Body of pancreas (tissue), 4 donors: ENCODE results near the gene LIN52. TPM values are rescaled to one million over a fixed set of nuclear protein-coding genes. Genes with fewer than 3 reads are reported as not detected.

Experiments
- ATAC-seq: fragments of 150-250 bp; one replicate; pipeline ENCODE4 v1.9.1; 2016
- DNase-seq, 4 donors: peaks; one replicate each; pipeline ENCODE4 v3.0.0-alpha.2; 2019
- H3K27ac ChIP-seq, 4 donors: fragments of 200-600 bp; sonication (generic); 1 replicate in 3 of 4; 2 replicates in 1 of 4; pipeline versions ENCODE4 v1.5.1 to v1.6.1; 2016 to 2019; ENCODE audit warnings: mild to moderate bottlenecking in 1 of 4, mixed read lengths in 1 of 4, moderate library complexity in 1 of 4
- H3K27me3 ChIP-seq, 2 donors: fragments of 200-600 bp; sonication (generic); one replicate each; pipeline ENCODE4 v1.6.0; 2016; ENCODE audit warnings: mild to moderate bottlenecking in 1 of 2
- H3K36me3 ChIP-seq, 2 donors: fragments of 200-600 bp; sonication (generic); replicated peaks in 1 of 2; 2 replicates each; pipeline ENCODE4 v1.5.1; 2016; ENCODE audit warnings: low read depth in 2 of 2; ENCODE audit not compliant: insufficient read depth in 1 of 2
- H3K4me1 ChIP-seq: fragments of 200-600 bp; sonication (generic); one replicate; pipeline ENCODE4 v1.6.0; 2016
- H3K4me3 ChIP-seq, 2 donors: fragments of 200-600 bp; sonication (generic); 1 replicate in 1 of 2; 2 replicates in 1 of 2; pipeline ENCODE4 v1.5.1; 2016 to 2019
- H3K9me3 ChIP-seq, 3 donors: fragments of 200-600 bp; sonication (generic); 1 replicate in 2 of 3; 2 replicates in 1 of 3; pipeline ENCODE4 v1.5.1; 2016
- CTCF ChIP-seq, 7 experiments: fragments of 450-650 bp in 4 of 7; fragments of 200-600 bp in 3 of 7; sonication (generic) in 3 of 7; IDR thresholded peaks; one replicate each; pipeline ENCODE4 v1.5.1; 2016 to 2019; ENCODE audit warnings: antibody characterized with exemption in 7 of 7
- POLR2A ChIP-seq, 3 donors: fragments of 450-650 bp; IDR thresholded peaks; one replicate each; pipeline ENCODE4 v1.6.1; 2016; ENCODE audit warnings: antibody characterized with exemption in 3 of 3, mild to moderate bottlenecking in 2 of 3
- WGBS, 2 donors: methylation state at CpG; one replicate each; pipeline ENCODE4 v1.1.5; 2017; 5-methylcytosine and 5-hydroxymethylcytosine counted together
- intact Hi-C: fragments of 100-400 bp; cut with DNase I; formaldehyde crosslinking; loops from one replicate; pipeline ENCODE4 v1.15.1; 2023
- total RNA-seq, 2 donors: library from RNA; depleted of rRNA; stranded (reverse); fragments of >200 nt; gene quantifications; one replicate each; pipeline ENCODE4 v1.1.0, GENCODE V29; 2016

Gene LIN52
- total RNA-seq, 2 donors from 2014 or later: 3.9 to 4.6 TPM

GRCh38 chr14:74223016-74223415 is 138.3 kb downstream of the LIN52 start:
- 75 to 80% methylated on average over 6 of the region's 6 CpGs for WGBS, 2 donors
- Histone ChIP-seq H3K9me3 (no peaks in the 10 kb centered on the region), H3K4me3 (no peak overlapping the region), H3K4me1 (peaks cover 2% of the 10 kb centered on the region), H3K36me3 (no peaks in the 10 kb centered on the region), H3K27me3 (peaks cover 0 to 7% of the 10 kb centered on the region in 2 donors), H3K27ac (no peak overlapping the region)
- no peak for TF ChIP-seq CTCF (IDR thresholded peaks at IDR 0.05)
- TF ChIP-seq POLR2A (IDR thresholded peaks at IDR 0.05): no peak
- intact Hi-C loops: no loop called here
- ATAC-seq (no peak), DNase-seq (no peak)

GRCh38 chr14:74231784-74232183 is 147.0 kb downstream of the LIN52 start:
- H3K27ac ChIP-seq: no peak overlapping the region
- no peaks in the 10 kb centered on the region for H3K36me3 ChIP-seq
- no peaks in the 10 kb centered on the region for H3K4me1 ChIP-seq
- no peak overlapping the region for H3K4me3 ChIP-seq
- no peak for TF ChIP-seq CTCF (IDR thresholded peaks at IDR 0.05)
- TF ChIP-seq POLR2A (IDR thresholded peaks at IDR 0.05): no peak
- H3K9me3 ChIP-seq: no peaks in the 10 kb centered on the region
- intact Hi-C loops: no loop called here
- ATAC-seq: no peak
- WGBS, 2 donors: 73 to 77% methylated on average over 8 of the region's 8 CpGs
- DNase-seq: no peak
- H3K27me3 ChIP-seq: no peaks in the 10 kb centered on the region

GRCh38 chr14:74235017-74235416 is 150.3 kb downstream of the LIN52 start:
- TF ChIP-seq CTCF (IDR thresholded peaks at IDR 0.05) (no peak), POLR2A (IDR thresholded peaks at IDR 0.05) (no peak)
- H3K4me3 ChIP-seq: no peak overlapping the region
- H3K9me3 ChIP-seq: no peaks in the 10 kb centered on the region
- DNase-seq (no peak), ATAC-seq (no peak)
- no peaks in the 10 kb centered on the region for H3K36me3 ChIP-seq
- WGBS, 2 donors: 54 to 66% methylated on average over 4 of the region's 4 CpGs
- H3K27ac ChIP-seq: no peak overlapping the region
- intact Hi-C loops: no loop called here
- peaks cover 0 to 21% of the 10 kb centered on the region in 2 donors for H3K27me3 ChIP-seq
- H3K4me1 ChIP-seq: peaks cover 8% of the 10 kb centered on the region

- DNase-seq (no peak), ATAC-seq (no peak)
- H3K27me3 ChIP-seq: peaks cover 0 to 42% of the 10 kb centered on the region in 2 donors
- no peak overlapping the region for H3K27ac ChIP-seq
- no peak for TF ChIP-seq POLR2A (IDR thresholded peaks at IDR 0.05)
- TF ChIP-seq CTCF (IDR thresholded peaks at IDR 0.05): no peak
- peaks cover 26% of the 10 kb centered on the region for H3K4me1 ChIP-seq
- no peak overlapping the region for H3K4me3 ChIP-seq
- no peaks in the 10 kb centered on the region for H3K36me3 ChIP-seq
- intact Hi-C loops: no loop called here
- H3K9me3 ChIP-seq: no peaks in the 10 kb centered on the region
- WGBS, 2 donors: 70 to 79% methylated on average over 4 of the region's 4 CpGs
Measured at GRCh38 chr14:74237441-74237840, 152.7 kb downstream of the LIN52 start.

GRCh38 chr14:74238974-74239847 is 154.5 kb downstream of the LIN52 start, which contains the start of gene VSX2:
Gene VSX2 (plus strand): TSS chr14:74239449. CDS start chr14:74239562, 113 bp downstream.
- Histone ChIP-seq H3K9me3 (no peaks in the 10 kb centered on the region), H3K27me3 (peaks cover 0 to 42% of the 10 kb centered on the region in 2 donors), H3K4me3 (no peak within 1 kb of the TSS), H3K27ac (no peak within 1 kb of the TSS), H3K36me3 (no peaks in the 10 kb centered on the region), H3K4me1 (peaks cover 26% of the 10 kb centered on the region)
- ATAC-seq (no peak), DNase-seq (no peak)
- 14 to 27% methylated on average over 14 to 26 of the region's 40 CpGs for WGBS, 2 donors
- intact Hi-C loops: no loop called here
- no peak for TF ChIP-seq POLR2A (IDR thresholded peaks at IDR 0.05)
- no peak for TF ChIP-seq CTCF (IDR thresholded peaks at IDR 0.05)
